NCI-H524 treated with DMSO at 0.1 percent for 48 hours (cell line): Measurements from ENCODE around the gene TBCD.
"Not testable (repeated sequence)": the region's sequence is repeated elsewhere in the genome, so short reads cannot be mapped to it uniquely, and the experiment has no call there.

Experiments
- DNase-seq: peaks from one replicate; lab custom pipeline; 2025; lab: John Stamatoyannopoulos, UW

TBCD gene

DNA sequence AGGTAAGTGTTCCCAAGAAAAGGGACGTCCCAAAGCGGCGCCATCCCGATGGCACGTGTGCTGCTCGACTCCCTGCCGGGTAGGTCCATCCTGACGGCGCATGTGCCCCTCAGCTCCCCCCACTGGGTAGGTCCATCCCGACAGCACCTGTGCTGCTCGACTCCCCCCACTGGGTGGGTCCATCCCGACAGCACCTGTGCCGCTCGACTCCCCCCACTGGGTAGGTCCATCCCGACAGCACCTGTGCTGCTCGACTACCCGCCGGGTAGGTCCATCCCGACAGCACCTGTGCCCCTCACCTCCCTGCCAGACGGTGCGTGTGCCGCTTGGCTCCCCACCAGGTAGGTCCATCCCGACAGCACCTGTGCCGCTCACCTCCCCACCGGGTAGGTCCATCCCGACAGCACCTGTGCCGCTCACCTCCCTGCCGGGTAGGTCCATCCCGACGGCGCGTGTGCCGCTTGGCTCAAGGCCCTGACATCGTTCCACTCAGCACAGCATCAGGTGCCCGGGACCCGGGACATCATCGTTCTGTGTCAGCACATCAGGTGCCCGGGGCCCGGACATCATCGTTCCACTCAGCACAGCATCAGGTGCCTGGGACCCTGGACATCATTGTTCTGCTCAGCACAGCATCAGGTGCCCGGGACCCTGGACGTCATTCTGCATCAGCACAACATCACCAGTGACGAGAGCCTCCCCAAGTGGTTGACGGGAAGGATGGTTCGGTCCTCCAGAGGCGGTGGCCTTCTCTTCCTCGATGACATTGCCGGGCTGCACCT is 22.2 kb upstream of the TBCD start:
- no peak for DNase-seq

GRCh38 chr17:82732118-82732743 is 19.6 kb upstream of the TBCD start:
- DNase-seq: no peak

DNA sequence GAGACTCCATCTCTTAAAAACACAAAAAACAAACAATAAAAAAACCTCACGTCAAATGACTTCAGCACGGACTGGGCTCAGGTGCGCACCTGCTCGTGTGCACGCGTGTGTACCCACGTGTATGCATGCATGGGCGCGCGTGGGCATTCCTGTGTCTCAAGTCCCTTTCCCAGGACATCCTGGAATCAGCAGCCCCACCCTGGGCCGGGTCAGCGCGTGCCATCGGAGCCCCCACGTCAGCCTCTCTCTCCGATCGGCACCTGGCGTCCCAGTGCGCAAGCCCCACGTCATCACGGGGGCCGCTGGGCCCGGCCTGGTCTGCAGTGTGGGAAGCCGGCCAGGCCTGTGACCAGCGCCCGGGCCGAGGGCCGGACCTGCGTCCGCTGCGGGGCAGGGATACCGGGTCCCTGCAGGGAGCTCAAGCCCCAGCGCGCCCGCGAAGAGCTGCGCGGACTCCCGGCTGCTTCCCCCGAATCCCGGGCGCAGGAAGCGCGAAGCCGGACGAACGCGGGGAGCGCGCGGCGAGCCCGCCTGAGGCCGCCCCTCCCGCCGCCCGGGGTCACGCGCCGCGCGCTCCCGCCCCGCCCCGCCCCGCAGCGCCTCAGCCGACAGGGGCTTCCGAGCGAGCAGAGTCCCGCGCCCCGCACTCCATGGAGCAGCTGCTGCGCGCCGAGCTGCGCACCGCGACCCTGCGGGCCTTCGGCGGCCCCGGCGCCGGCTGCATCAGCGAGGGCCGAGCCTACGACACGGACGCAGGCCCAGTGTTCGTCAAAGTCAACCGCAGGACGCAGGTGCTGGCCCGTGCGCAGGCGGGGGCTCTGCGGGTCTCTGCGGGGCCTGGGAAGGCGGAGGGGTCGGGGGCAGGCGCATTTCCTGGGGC is 16.6 kb upstream of the TBCD start, which contains the start of gene FN3K:
FN3K (plus strand) TSS at position 629 of the 880 bp plus-strand sequence; CDS start at position 651, 22 bp downstream.
- no peak for DNase-seq

GRCh38 chr17:82736511-82737185 is 15.2 kb upstream of the TBCD start:
- no peak for DNase-seq

GRCh38 chr17:82737967-82738877 is 13.6 kb upstream of the TBCD start:
- no peak for DNase-seq

DNA sequence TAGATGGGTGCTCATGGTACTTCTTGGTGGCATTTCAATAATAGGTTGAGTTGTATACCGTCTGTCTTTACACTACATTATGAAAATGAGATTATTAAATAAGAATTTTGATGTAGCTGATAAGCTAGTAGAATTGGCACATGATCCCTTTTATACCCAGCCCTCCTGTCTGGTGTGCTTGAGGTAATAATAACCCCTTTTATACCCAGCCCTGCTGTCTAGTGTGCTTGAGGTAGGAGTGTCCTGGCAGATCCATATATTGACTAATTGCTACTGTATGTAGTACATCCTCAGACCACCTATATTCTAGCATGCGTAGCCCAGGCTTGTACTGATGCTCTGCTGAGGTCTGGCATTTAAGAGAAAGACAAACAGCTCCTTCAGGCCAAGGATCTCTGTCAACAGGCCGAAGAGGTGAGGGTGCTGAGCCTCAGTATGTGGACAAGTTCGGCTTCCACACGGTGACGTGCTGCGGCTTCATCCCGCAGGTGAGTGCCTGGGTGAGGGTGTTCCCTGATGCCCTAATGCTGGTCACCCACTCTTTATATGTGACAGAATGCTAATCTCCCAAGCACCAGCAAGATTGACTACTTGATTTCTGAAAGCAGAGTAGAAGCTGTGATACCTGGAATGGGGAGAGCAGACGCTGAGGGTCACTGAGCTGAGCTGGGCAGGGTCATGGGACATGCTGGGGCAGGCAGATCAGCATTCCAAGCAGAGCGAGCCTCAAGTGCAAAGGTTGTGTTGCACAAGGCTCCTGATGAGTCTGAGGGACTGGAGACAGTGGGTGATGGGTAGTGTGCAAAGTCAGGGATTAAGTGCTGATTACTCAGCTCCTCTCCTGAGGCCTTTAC is 10.7 kb upstream of the TBCD start:
- DNase-seq: no peak

DNA sequence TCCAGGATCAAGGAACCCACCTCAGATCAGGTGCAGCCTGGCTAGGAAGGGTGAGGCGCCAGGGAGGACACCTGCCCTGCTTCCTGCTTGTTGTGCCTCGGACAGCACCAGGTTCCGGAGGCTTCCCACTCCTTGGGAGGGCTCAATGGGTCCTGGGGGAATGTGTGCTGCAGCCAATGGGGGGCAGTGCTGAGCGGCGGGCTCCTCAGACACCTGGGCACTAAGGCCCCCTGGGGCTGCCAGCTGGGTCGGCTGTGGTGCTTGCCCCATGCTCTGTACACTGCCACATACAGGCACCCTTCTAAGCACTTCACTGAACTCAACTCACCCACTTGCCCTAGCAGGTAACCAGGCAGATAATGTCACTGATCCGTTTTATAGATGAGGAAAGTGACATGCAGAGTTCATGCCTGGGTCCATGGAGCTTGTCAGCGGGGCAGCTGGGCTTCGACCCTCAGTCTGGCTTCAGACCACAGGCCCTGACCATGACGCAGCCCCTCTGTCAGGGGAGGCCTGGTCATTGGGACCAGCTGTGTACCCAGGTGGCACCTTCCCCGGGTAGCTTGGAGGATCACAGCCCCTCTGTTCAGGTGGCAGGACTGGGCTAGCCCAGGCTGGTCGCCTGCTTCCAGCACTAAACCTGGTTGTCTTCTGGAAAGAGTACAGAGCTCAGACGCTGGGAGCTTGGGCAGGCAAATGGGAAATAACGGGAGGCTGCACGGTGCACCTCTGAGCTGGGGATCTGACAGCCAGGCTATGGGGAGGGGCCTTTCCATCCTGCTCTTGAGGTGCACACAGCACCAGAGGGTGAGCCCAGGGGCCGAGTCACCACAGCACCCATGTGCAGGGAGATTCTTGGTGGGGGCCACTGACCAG is 8.3 kb upstream of the TBCD start:
- no peak for DNase-seq

DNA sequence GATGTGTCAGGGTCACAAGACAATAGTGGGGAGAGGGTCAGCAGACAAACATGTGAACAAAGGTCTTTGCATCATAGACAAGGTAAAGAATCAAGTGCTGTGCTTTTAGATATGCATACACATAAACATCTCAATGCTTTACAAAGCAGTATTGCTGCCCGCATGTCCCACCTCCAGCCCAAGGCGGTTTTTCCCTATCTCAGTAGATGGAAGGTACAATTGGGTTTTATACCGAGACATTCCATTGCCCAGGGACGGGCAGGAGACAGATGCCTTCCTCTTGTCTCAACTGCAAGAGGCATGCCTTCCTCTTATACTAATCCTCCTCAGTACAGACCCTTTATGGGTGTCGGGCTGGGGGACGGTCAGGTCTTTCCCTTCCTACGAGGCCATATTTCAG is 7.1 kb upstream of the TBCD start:
- DNase-seq: not testable (repeated sequence)

- DNase-seq: no peak
These were observed 6.3 kb upstream of the TBCD start for GRCh38 chr17:82745524-82745923.

GRCh38 chr17:82748756-82749155 is 3.1 kb upstream of the TBCD start:
- no peak for DNase-seq

DNA sequence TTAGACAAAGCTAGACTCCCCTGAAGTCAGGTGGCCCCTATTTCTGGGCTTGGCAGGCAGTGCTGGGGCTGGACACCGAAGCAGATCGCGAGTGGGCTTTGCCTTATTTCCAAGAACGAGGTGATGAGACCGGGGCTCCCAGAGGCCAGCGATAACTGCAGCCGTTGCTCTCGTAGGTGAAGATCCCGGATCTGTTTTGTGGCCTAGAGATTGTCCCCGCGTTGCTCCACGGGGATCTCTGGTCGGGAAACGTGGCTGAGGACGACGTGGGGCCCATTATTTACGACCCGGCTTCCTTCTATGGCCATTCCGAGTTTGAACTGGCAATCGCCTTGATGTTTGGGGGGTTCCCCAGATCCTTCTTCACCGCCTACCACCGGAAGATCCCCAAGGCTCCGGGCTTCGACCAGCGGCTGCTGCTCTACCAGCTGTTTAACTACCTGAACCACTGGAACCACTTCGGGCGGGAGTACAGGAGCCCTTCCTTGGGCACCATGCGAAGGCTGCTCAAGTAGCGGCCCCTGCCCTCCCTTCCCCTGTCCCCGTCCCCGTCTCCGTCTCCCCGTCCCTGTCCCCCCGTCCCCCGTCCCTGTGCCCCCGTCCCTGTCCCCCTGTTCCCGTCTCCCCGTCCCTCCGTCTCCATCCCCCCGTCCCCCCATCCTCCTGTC is 1.5 kb upstream of the TBCD start:
- DNase-seq: no peak

GRCh38 chr17:82751171-82751570 is 694 bp upstream of the TBCD start:
- DNase-seq: no peak

- DNase-seq: no peak
These were observed 721 bp downstream of the TBCD start for GRCh38 chr17:82752371-82753200.

- DNase-seq: no peak
These were observed 1.3 kb downstream of the TBCD start for GRCh38 chr17:82753201-82753464.

DNA sequence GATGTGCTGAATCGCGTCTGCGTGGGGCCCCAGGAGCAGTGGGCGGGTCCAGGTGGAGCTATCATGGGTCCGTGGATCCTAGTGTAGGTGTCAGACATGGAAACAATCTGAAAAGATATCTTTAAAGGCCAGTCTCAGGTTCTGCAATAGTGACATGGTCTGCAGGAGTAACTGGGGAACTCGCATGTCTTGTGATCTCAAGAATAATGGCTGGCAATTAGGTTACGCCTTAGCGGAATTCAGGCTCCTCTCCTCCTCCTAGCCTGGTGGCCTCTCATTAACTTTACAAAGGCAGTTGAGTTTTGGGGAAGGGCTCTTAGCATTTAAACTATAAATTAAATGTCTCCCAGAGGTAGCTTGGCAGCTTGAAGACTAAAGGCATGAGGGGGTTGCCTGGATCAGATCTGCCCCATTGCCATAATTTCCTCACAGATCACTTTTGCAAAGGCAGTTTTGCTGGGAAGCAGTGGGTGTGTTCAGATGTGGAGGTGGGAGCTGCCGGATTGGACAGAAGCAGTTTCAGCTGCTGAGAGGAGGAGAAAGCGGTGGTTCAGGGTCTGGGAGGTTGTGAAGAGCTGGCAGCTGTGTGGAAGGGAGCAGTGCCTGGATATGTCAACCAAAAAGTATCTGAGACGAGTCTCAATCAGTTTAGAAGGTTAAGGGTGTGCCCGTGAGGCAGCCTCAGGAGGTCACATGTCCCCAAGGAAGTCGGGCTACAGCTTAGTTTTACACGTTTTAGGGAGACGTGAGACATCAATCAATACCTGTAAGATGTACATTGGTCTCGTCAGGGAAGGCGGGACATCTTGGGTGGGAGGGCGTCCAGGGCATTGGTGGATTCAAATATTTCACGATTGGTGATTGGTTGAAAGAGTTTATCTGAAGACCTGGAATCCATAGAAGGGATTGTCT is 2.7 kb downstream of the TBCD start:
- no peak for DNase-seq

DNA sequence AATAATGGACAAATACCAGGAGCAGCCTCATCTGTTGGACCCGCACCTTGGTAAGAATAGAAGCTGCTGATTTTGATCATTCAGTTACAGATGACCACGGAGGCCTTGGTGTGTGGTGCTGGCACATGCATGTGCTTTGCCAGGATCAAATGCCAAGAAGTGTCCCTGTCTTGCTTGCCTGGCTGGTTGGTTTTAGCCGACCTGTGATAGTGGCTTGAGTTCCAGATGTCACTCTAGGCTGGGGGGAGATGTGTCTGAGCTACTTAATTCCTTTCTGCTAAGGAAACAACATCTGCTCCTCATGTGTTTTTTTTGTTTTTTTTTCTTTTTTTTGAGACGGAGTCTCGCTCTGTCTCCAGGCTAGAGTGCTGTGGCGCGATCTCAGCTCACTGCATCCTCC is 4.3 kb downstream of the TBCD start:
- peak; percentile 18 for DNase-seq

DNA sequence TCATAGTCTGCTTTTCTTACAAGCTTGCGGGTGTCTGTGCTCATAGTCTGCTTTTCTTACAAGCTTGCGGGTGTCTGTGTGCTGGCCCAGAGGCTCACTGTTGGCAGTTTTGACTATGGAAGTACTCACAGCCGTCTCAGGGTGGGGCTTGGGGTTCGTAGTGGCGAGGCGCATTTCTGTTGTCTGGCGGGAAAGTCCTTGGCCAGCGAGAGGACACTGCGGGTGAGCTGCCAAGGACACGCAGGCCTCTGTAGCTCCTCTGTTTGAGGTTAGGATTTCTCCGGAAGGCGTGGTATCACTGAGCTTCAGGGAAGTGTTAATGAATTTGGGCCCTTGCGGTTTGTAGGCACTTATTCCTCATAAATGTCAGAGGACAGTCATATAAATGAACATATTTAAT is 13.5 kb downstream of the TBCD start:
- DNase-seq: no peak
